HepG2 (cell line): ENCODE results near the gene MYORG. TPM values are rescaled to one million over a fixed set of nuclear protein-coding genes. Genes with fewer than 3 reads are reported as not detected.

Source experiments
- CTCF ChIP-seq: sonication (generic); formaldehyde crosslinking; IDR thresholded peaks from 2 replicates; pipeline ENCODE4 v1.5.0; 2020; ENCODE audit warnings: mild to moderate bottlenecking, missing genetic modification reagents, moderate library complexity
- HINFP ChIP-seq: sonication (generic); formaldehyde crosslinking; IDR thresholded peaks from 2 replicates; pipeline ENCODE4 v1.4.0; 2020; ENCODE audit warnings: low read depth, mild to moderate bottlenecking, missing genetic modification reagents
- HNF4A ChIP-seq: sonication (generic); formaldehyde crosslinking; IDR thresholded peaks from 2 replicates; pipeline ENCODE4 v1.4.0; 2020; ENCODE audit warnings: missing genetic modification reagents
- HNRNPK ChIP-seq: fragments of 200-400 bp; formaldehyde crosslinking; IDR thresholded peaks from 2 replicates; pipeline ENCODE4 v1.6.1; 2018; ENCODE audit warnings: low read length, low read depth, moderate library complexity, mild to moderate bottlenecking; ENCODE audit not compliant: poor library complexity, severe bottlenecking
- IRF9 ChIP-seq: sonication (generic); formaldehyde crosslinking; IDR thresholded peaks from 2 replicates; pipeline ENCODE4 v1.8.0; 2022; ENCODE audit warnings: missing genetic modification reagents, mild to moderate bottlenecking, borderline replicate concordance
- NCOA1 ChIP-seq: sonication (generic); formaldehyde crosslinking; IDR thresholded peaks from 2 replicates; pipeline ENCODE4 v1.9.0; 2021; ENCODE audit warnings: missing genetic modification reagents
- PTBP1 ChIP-seq: fragments of 200-400 bp; formaldehyde crosslinking; IDR thresholded peaks from 2 replicates; pipeline ENCODE4 v1.6.1; 2018; ENCODE audit warnings: low read length, low read depth; ENCODE audit not compliant: poor library complexity, severe bottlenecking
- SATB2 ChIP-seq: sonication (generic); formaldehyde crosslinking; IDR thresholded peaks from 2 replicates; pipeline ENCODE4 v1.5.0; 2020; ENCODE audit warnings: missing genetic modification reagents
- SETDB1 ChIP-seq: sonication (generic); formaldehyde crosslinking; IDR thresholded peaks from 2 replicates; pipeline ENCODE4 v1.5.1; 2020; ENCODE audit warnings: missing genetic modification reagents, mild to moderate bottlenecking, borderline replicate concordance
- YY1 ChIP-seq: IDR thresholded peaks from 2 replicates; pipeline ENCODE4 v1.6.1; 2011; ENCODE audit warnings: low read length, low read depth, moderate library complexity, mild to moderate bottlenecking; ENCODE audit not compliant: insufficient read depth, insufficient replicate concordance
- ZNF281 ChIP-seq: sonication (generic); formaldehyde crosslinking; IDR thresholded peaks from 2 replicates; pipeline ENCODE4 v1.4.0; 2020; ENCODE audit warnings: missing genetic modification reagents, borderline replicate concordance
- ZNF562 ChIP-seq: sonication (generic); formaldehyde crosslinking; IDR thresholded peaks from 2 replicates; pipeline ENCODE4 v1.8.0; 2022; ENCODE audit warnings: missing genetic modification reagents, borderline replicate concordance
- ZNF687 ChIP-seq: sonication (generic); formaldehyde crosslinking; IDR thresholded peaks from 2 replicates; pipeline ENCODE4 v1.5.1; 2020; ENCODE audit warnings: mild to moderate bottlenecking, missing genetic modification reagents, moderate library complexity
- ZNF746 ChIP-seq: sonication (generic); formaldehyde crosslinking; IDR thresholded peaks from 2 replicates; pipeline ENCODE4 v1.8.0; 2022; ENCODE audit warnings: mild to moderate bottlenecking, missing genetic modification reagents
- polyA plus RNA-seq, 8 experiments: library from polyadenylated mRNA; depleted of rRNA in 3 of 8; stranded (reverse) in 7 of 8; unstranded in 1 of 8; fragments of >200 nt; fragmentation: Illumina TruSeq in 4 of 8; extraction: Trizol in 4 of 8; gene quantifications; 2 replicates each; pipeline versions ENCODE4 v1.2.1 to v1.2.3, GENCODE V29; 2011 to 2016; ENCODE audit warnings: low read depth in 4 of 8, missing spikeins in 1 of 8, mixed read lengths in 1 of 8; ENCODE audit not compliant: insufficient read depth in 1 of 8
- total RNA-seq, 5 experiments: library from RNA; depleted of rRNA; stranded (reverse); fragments of >200 nt; fragmentation: Illumina TruSeq; extraction: Trizol; gene quantifications; 2 replicates each; pipeline ENCODE4 v1.2.3, GENCODE V29; 2016; ENCODE audit warnings: low read depth in 1 of 5

MYORG gene
- total and polyA plus RNA-seq, 2 of the 13 experiments (the other 11 are each of a cell fraction or from before 2014, with no cell fraction given): 11.1 to 22.4 TPM

- TF ChIP-seq ZNF687 (peak; percentile 59), ZNF562 (CRISPR knock-in tag) (no peak), IRF9 (CRISPR knock-in tag) (0 out of 2 replicates have a peak, but pooled peaks have one; percentile 53), HNRNPK (no peak), YY1 (peak; percentile 36), HINFP (CRISPR knock-in tag) (no peak), SETDB1 (CRISPR knock-in tag) (no peak), ZNF281 (peak; percentile 86), CTCF (CRISPR knock-in tag) (peak; percentile 64), NCOA1 (0 out of 2 replicates have a peak, but pooled peaks have one; percentile 32), ZNF746 (CRISPR knock-in tag) (no peak), HNF4A (CRISPR knock-in tag) (peak; percentile 86), PTBP1 (no peak), SATB2 (CRISPR knock-in tag) (no peak)
Observed at GRCh38 chr9:34374905-34375552, 1.7 kb downstream of the MYORG start (continued).
